ENCODE data around the gene LGALS3BP.

Gene LGALS3BP

DNA sequence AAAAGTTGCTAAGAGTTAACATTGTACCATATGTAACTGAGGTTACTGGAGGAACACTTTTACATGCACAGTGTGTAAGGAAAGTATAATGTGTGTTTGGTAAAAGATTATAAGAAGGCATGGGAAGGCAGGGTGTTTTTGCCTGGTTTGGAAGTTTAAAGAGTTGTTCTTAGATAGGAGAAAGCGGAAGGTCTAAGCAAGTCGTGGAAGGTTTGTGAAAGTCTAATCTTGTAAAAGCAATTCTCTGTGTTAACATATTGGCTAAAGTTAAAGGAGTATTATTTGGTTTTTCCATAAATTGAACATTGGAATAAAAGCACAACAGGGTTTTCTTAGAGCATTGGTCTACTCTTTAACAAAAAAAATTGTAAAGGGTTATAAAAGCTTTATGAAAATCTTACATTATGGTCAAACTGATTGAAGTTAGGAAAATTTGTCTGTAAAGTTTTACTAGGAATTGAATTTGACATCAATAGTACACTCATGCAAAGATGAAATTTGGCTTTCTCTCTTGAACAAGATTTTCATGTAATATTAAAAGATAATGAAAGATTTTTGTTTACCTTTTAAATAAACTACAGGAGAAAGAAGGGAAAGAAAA lies 34.5 kb upstream of the LGALS3BP start:
- no peak for DNase-seq

- no peak for DNase-seq
These were observed 32.9 kb upstream of the LGALS3BP start for GRCh38 chr17:79012563-79013134.

- DNase-seq: no peak
These were observed 31.9 kb upstream of the LGALS3BP start for GRCh38 chr17:79011451-79012147.

- DNase-seq: no peak
These were observed 30.6 kb upstream of the LGALS3BP start for GRCh38 chr17:79010304-79010646.

DNA sequence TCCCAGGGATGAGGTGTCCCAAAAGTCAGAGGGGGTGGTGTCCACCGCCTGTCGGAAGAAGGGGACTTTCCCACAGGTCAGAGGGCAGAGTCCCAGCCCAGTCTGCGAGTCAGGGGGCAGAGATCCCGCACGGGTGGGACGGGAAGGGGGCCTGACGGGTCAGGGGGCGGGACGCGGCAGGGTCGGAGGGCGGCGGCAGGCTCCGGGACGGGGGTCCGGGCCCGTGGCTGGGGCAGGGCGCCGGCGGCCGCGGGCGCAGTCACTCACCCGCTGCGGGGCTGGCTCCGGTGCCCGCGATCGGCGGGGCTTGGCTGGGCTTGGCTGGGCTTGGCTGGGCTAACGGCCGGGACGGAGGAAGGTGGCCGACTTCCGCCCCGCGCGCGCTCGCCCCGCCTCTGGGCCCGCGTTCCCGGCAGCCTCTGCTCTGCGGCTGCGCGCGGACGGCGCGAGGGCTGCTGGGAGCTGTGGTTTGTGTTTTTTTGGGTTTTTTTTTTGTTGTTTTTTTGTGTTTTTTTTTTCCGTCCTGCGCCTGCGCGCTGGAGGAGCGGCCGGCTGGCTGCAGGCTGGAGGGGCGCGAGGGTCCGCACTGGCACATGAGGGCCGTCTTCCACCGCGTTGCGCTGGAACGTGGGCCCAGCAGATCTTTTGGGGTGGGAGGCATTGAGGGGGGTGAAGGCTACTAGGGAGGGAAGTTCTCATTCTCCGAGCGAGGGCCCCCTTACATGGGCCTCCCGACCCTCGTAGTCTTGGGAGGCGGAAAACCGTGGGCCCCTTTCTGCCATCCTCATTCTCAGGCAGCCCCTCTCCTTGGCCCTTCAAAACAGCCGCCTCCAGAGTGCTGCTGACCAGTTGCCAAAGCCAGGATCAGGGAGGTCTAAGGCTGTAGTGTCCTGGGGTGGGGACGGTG lies 29.9 kb upstream of the LGALS3BP start, which contains the start of gene CANT1:
Gene CANT1, minus strand, starts transcription at position 368 of the 907 bp plus-strand sequence. CDS start 12,142 bp downstream, outside the sequence.
- DNase-seq: peak; percentile 75

GRCh38 chr17:79008666-79009387 lies 29.1 kb upstream of the LGALS3BP start:
- DNase-seq: no peak

DNA sequence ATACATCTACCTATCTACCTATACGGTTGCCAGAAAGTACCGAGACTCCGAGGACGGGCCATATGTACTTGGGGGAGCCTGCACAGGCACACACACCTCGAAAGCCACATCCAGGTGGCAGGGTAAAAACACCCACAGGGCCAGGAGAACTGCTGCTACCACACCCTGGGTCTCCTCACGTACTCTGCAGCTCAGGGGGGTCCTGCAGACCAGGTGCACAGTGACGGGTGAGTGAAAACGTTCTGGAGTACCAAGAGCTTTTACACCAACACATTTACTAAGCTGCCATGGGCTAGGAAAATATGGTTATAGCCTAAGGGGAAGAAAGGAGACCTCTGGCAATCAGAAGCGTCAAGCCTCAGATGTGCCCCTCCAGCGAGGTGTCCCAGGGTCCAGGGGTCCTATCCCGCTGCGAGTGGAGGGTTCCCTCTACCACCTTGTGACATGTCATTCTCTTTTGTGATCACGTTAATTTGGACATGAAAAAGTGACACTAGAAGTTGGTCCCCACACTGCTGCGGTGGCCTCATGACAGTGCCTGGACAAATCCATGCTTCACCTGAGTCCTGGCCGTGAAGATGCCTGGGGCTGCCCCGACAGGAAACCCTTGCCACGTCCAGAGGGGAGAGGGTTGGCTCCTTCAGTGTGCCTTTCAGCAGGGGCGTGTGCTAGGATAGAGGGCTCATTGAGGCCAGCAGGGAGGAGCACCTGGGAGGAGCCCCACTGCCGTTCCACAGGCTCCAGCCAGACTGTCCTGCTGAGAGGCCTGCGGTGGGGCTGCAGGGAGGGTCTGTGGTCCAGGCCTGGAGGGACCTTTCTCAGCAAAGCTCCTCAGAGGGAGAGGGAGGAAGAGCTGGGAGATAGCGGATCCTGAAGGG lies 28.0 kb upstream of the LGALS3BP start:
- no peak for DNase-seq

GRCh38 chr17:79006794-79007503 lies 27.2 kb upstream of the LGALS3BP start:
- DNase-seq: no peak

GRCh38 chr17:79006046-79006445 lies 26.3 kb upstream of the LGALS3BP start:
- no peak for DNase-seq

DNA sequence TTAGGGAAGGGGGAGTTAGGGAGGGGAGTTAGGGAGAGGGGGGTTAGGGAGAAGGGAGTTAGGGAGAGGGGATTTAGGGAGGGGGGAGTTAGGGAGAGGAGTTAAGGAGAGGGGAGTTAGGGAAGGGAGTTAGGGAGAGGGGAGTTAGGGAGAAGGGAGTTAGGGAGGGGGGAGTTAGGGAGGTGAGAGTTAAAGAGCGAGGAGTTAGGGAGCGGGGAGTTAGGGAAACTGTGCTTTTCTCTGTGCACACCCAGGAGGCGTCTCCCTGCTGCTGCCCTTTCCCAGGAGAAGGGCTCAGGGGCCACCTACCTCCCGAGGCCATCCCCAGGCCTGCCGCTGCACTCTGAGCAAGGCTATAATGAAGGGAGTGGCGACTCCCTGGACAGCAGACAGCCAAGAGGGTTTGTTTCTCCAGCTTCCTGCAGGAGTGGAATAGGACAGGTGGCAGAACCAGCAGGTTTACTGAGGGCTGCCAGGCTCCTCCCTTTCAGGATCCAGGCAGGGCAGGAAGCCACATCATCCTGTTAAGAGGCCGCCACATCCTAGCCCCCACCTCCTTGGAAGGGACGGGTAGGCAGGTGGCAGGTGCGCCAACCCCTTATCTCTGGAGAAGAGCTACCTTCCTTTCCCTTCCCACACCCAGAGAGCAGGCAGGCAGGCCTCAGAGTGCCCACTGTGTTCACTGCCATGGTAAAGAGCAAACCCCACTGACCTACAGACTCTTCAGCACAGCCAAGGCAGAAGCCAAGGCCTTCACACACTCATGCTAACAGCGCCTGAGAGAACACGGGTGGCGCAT lies 25.5 kb upstream of the LGALS3BP start:
- DNase-seq: no peak

GRCh38 chr17:79003661-79004411 lies 24.1 kb upstream of the LGALS3BP start:
- DNase-seq: no peak

DNA sequence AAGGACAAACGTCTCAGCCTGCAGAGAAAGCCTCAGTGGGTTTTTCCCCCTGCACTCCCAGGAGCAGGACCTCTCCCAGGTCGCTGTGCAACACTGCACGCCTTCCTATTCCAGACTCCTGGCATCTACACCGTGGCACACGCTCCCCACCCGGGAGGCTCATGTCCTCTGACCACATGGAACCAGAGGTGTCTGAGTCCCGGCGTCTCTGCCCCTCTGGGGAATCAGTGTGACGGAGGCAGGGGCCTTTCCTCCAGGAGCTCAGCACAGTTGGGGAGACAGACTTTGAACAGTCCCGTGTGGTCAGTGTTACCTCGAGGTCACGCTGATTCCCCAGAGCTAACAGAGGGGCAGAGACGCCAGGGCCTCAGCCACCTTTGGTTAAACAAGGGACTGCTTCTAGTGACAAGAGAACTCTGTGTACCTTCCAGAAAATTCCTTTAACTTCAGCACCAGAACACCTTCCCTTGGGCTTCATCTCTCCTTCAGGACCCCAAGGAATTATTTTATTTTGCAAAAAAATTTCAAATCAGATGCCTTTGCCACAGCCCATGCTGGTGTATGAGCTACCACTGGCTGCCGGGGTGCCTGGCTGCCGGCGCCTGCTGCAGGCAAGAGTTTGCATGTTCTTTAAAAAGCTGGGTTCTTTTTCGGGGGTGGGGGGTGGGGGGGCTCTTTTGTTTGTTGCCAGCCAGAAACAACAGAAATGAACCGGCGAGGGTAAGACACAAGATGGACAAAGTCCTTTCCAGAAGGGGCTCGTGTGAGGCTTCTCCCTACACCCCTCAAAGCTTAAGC lies 23.3 kb upstream of the LGALS3BP start:
- DNase-seq: no peak

GRCh38 chr17:79002291-79002690 lies 22.6 kb upstream of the LGALS3BP start:
- DNase-seq: no peak

DNA sequence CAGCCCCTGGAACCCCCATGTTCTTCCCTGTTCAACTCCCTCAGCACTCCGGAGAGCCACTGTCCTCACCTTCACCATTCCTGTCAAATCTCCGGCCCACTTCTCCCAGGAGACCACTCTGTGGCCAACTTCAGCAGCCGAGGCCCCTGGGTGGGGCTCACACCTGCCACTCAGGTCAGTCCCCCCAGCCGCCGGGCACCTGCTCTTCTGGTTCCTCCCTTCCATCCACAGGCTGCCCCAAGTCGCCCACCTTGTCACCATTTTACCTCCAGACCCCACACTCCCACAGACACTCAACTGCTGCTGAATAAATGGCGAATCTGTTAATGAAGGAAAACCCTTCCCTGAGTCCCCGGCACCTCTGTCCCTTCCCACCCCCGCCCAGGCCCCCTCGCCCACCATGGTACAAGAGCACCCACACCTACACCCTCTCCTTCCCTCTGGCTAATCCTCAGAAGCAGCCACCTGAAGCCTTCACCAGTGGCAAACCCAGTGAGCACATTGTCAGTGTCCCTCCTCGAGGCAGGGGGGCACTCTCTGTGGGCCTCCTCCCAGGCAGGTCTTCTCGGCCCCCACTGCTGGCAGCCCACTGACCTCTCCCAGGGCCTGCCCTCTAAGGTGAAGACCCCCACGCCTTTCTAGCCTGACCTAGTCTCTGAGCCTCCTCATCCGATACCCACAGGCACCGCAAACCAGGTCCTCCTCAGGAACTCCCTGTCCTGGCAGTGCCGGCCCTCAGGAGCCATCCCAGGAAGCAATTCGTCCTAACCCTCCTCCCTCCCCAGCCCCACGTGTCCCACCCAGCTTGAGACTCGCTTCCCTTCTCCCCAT lies 21.7 kb upstream of the LGALS3BP start:
- no peak for DNase-seq

DNA sequence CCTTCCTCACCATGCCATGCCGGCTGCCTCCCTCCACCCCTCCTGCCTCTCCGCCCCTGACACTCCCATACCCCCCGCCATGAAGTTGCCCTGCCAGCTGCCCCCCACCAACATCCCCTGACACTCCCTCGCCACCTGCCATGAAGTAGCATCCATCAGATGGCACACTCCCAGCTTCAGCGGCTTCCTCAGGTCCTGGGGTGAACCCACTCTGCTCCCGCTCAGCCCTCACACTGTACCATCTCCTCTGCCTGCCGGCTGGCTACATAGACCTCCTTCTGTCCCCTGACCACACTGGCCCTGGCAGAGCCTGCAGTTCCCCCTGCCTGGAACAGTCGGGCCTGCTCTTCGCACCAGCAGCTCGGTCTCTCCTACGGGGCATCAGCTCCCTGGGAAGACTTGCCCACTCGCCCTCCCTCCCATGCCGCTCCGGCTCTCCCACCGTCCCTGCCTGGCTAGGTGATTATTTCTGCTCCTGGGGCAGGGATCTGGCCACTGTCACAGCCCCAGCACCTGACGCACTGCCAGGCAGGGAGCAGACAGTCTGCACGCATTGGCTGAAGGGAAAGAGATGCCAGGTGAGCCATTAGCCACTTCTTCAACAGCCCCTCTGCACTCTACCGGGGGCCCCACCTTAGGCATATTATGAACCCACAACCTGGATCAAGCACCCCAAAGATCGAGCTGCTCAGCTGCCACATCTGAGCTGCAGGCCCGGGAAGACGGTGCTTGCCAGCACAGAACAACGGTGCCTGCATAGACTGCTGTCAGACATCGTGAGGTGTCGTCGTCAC lies 20.9 kb upstream of the LGALS3BP start:
- no peak for DNase-seq

GRCh38 chr17:78999947-79000395 lies 20.2 kb upstream of the LGALS3BP start:
- DNase-seq: no peak
